Amniotic stem cell (primary cell): ENCODE data around the gene CEP57.
A peak's percentile ranks its signal among the peaks of the same experiment; 100 is the strongest.

Experiments used
- DNase-seq: peaks from one replicate; lab custom pipeline; 2025; lab: John Stamatoyannopoulos, UW

CEP57 gene

GRCh38 chr11:95790123-95790932 is at the start of gene CEP57:
TSS of gene CEP57 (plus strand) at chr11:95790498. CDS start at chr11:95790699, 201 bp downstream.
- DNase-seq, result peak; percentile 95

GRCh38 chr11:95750101-95750500 is 40.2 kb upstream of the CEP57 start:
- DNase-seq, result no peak

DNA sequence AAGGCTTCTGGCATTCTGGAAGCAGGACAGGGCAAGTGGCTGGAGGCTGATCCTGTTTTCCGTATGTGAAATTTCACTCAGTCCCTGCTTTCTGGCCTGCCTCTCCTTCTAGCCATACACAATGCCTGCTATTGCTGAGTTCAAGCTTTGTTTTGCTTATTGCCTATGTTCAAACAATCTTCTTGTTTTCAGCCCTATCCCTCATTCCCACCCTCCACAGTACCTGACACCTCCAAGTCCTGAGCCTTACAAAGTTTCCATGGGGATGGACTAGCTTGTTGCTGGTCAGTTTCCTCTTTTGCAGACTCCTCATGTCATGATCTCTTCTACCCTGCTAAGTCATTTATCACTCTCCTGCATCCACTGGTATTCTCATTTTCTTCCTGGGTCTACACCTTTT is 38.8 kb upstream of the CEP57 start:
- no peak for DNase-seq

- DNase-seq, result no peak
Measured at GRCh38 chr11:95760941-95761340, 29.4 kb upstream of the CEP57 start.

- no peak for DNase-seq
Measured at GRCh38 chr11:95762534-95762933, 27.8 kb upstream of the CEP57 start.

DNA sequence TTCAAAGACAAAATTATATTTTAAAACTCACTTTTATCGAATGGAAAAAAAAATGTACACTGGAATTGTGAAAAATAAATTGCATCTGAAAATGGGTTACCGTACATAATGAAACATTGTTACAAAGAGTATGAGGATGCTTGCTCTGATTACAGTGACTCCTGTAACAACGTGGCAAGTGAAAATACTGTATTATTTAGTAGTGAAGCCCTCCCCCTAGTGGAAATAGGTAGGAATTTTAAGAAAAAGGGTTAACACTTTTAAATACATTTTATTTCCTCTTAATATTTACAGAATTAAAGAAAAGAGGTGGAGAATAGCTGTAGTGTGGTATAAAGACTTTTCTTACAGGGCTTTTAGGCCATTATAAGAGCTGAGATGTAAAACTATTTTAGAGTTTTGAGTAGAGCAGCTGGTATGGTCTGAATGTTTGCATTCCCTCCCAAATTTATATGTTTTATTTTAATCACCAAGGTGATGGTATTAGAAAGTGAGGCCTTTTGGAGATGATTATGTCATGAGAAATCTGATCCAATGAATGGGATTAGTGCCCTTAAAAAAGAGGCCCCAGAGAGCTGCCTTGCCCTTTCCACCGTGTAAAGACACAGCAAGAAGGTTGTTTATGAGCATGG is 25.9 kb upstream of the CEP57 start:
- peak; percentile 59 for DNase-seq

DNA sequence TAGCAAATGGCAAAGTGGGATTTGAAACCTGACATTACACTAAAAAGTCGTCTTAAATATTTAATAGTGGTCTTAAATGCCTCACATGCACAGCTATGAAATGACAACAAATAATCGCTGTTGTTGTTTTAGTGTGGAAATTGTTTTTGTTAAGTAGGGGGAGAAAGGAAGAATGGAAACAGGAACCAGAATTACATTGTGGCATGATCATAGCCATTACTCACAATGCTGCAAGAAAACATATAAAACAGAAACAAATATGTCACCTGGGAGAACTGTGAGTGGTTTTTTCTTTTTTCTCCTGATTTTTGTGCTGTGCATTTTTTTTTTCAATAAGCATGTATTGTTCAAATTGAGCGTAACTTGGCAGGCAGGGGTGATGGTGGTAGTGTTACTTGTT is 23.6 kb upstream of the CEP57 start:
- no peak for DNase-seq

GRCh38 chr11:95767498-95767897 is 22.8 kb upstream of the CEP57 start:
- DNase-seq, result no peak

DNA sequence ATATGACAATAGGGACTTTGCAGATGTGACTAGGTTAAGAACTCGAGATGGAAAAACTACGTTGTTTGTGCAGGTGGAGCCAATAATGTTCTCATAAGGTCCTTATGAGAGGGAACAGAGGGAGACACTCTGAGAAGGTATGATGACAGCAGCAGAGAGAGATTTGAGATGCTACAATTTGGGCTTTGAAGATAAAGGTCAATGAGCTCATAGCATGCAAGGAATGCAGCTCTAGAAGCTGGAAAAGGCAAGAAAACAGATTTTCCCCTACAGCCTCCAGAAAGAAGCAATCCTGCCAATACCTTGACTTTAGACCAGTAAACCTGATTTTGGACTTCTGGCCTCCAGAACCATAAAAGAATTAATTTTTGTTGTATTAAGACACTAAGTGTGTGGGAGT is 21.8 kb upstream of the CEP57 start:
- no peak for DNase-seq

DNA sequence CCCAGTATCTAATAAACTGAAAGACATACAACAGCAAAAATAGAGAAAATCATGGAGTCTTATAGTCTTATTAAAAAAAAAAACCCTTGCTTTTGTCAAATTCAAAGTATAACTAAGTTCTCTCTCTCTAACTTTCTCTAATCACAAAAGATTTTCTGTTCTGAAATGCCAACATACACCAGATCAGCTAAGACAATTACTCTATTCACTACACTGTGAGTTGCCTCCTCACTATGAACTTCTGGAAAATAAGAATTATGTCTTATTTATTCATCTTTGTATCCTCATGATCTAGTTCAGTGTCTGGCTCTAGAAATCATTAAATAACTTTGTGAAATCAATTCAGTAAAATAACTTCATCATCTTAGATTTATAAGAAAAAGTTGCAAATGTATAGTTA is 13.4 kb upstream of the CEP57 start:
- DNase-seq, result no peak

- no peak for DNase-seq
Measured at GRCh38 chr11:95778699-95779098, 11.6 kb upstream of the CEP57 start.

GRCh38 chr11:95780544-95780943 is 9.8 kb upstream of the CEP57 start:
- DNase-seq, result no peak

- DNase-seq, result peak; percentile 38
Measured at GRCh38 chr11:95788921-95789505, 1.3 kb upstream of the CEP57 start.

- peak; percentile 94 for DNase-seq
Measured at GRCh38 chr11:95789506-95790122, 684 bp upstream of the CEP57 start, which contains the start of gene FAM76B. TSS of gene FAM76B (minus strand) at chr11:95789782. CDS start at chr11:95789478, 304 bp downstream.

GRCh38 chr11:95790933-95791708 is 823 bp downstream of the CEP57 start:
- no peak for DNase-seq

DNA sequence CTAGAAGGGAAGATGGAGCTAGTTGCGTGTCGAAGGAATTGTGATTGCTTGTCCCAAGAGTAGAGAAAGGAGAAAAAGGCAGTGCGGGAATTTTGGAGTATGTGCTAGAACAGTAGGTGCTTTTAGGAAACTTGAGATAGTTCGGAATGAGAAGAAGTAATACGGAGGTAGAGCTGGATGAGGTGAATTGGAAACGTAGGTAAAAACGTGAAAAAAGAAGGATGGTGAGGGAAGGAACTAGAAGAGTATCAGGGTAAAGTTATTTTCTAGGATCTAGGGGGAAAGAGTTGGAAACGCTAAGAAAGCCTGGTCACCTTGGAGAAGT is 1.4 kb downstream of the CEP57 start:
- DNase-seq, result no peak

GRCh38 chr11:95792200-95792599 is 1.9 kb downstream of the CEP57 start:
- no peak for DNase-seq

GRCh38 chr11:95792700-95793099 is 2.4 kb downstream of the CEP57 start:
- no peak for DNase-seq

DNA sequence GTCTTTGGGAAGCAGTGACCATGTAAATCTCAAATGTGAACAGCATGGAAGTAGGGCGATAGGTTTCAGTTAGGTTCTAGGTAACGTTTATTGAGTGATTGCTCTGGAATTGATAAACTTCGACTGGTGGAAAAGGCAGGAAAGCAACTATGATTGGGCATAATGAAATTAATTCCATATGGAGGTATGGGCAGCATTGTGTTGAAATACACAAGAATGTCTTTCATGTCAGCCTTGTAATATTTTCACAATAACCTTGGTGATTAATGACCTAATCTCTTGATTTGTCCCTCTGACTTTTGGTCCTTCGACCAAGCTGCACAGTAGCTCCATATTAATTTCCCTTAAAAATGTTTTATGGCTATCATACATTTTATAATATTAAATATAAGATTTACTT is 2.8 kb downstream of the CEP57 start:
- no peak for DNase-seq

DNA sequence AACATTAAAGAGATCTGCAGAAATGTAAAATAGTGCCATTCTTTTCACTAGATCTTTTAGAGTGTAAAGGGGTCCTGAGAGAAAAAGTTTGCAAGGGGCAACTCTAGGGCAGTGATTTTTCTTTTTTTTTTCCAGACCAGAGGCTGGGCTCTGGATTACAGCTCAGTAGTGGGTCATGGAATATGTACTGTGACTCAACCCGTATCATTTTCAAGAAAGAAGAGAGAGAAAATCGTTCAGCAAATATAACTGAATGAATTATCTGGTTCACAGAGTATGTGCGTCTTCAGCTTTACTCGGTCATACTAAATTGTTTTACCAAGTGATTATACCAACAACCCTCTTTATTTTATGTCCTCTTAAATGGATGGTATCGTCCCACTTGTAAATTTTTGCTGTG is 3.8 kb downstream of the CEP57 start:
- no peak for DNase-seq

DNA sequence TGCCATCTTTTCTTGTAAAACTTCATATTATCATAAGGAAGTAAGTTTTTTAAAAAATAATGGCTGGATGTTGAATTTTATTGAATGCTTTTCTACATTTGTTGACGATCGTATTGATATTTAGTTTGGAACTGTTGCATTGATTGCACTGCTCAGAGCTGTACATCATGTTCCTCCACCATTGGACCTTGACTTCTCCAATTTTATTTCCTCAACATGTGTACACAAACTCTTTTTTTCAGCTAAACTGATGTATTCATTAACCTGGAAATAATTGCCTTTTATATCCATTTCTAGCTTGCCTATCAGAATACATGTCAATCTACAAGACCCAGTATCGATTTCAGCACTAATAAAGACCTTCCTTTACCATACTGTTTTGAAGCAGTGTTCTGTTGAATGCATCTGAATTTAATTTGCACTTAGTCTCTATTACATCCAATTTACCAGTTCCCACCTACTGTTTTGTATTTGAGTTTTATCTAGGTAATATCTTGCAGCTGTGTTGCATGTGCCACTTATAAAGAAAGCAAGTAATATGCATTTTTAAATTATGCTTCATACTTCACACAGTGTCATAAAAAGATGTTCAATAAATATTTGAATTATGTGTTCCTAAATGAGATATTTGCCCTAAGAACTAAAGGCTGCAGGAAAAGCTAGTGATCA is 5.5 kb downstream of the CEP57 start:
- DNase-seq, result no peak

DNA sequence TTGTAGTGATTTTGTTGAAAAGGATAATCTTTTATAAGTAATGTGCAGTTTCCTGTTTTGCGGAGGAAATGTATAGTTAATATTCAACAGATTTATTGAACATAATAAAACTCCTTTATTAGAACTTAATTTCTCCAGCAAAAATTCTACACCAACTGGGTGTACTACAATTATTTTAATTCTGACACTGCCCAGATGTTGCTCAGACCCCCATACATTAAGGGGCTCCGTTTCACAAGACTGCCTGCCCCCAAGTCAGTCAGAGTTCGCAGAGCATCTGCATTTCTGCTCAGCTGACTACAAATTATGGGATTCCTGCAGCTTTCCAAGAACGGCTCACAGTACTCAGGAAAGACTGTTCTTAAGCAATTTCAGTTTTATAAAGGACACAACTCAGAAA is 6.2 kb downstream of the CEP57 start:
- no peak for DNase-seq
